ENCODE results near the gene SLC40A1.

SLC40A1 gene

DNA sequence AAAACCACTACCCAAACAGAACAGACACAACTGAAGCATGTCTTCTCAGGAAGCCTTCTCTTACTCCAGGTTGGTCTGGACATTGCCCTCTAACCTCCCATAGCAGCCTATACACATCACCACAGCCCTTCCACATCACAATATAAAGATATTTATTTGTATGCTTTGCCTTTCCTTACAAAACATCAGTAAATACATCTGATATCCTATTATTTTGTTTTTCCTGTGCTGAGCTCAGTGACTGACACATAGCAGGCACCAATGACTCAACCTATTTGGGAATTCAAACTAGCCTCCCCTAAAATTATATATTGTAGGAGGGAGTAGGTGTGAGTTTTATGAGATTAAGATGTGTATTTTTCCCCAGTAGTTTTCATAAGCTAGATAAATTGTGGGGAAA is 28.8 kb downstream of the SLC40A1 start:
- no peak overlapping the region for H3K9ac ChIP-seq (ENCODE audit: low read depth, low read length, poor library complexity, severe bottlenecking)
- H4K20me1 ChIP-seq (ENCODE audit: insufficient read depth, low read length, poor library complexity, severe bottlenecking): no peaks in the 10 kb centered on the region
- H3K4me3 ChIP-seq (ENCODE audit: low read length, poor library complexity, severe bottlenecking): no peak overlapping the region
- H3K79me2 ChIP-seq (ENCODE audit: insufficient read depth, low read length): no peaks in the 10 kb centered on the region
- H3K9me3 ChIP-seq (ENCODE audit: insufficient read depth, low read depth, low read length): no peaks in the 10 kb centered on the region
- no peaks in the 10 kb centered on the region for H3F3A ChIP-seq (ENCODE audit: low read depth)
- no peak overlapping the region for H3K4me2 ChIP-seq (ENCODE audit: low read depth, low read length, poor library complexity, severe bottlenecking)
- peaks cover 16% of the 10 kb centered on the region for H3K4me1 ChIP-seq (ENCODE audit: insufficient read depth, low read length, poor library complexity, severe bottlenecking)
- no peaks in the 10 kb centered on the region for H3K27me3 ChIP-seq (ENCODE audit: insufficient read depth, low read length, poor library complexity, severe bottlenecking)
- no peaks in the 10 kb centered on the region for H3K36me3 ChIP-seq (ENCODE audit: insufficient read depth, low read length)
- H3K9me2 ChIP-seq (replicated peaks; ENCODE audit: low read depth, low read length): no peaks in the 10 kb centered on the region
- no peak overlapping the region for H2AFZ ChIP-seq (ENCODE audit: low read length)
- TF ChIP-seq EZH2phosphoT487 (IDR thresholded peaks at IDR 0.05; ENCODE audit: borderline replicate concordance) (no peak), CTCF (conservative IDR thresholded peaks at IDR 0.05; ENCODE audit: low read length) (no peak)

DNA sequence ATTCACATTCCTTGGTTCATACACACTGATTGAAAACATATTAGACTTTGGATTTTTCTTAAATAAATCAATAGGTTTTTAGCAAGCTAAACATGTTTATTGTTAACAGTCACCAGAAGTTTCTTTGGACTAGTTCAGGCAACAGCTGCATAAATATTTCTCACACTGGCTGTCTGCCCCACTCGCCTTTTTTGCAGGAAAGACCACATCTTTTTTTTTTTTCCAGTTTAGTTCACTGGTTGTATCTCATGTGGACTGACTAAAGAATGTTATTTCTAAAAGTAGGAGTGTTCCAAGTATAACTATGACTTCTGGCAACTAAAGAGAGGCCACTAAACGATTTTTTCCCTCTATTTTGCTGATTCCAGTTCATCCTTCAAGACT is 31.1 kb downstream of the SLC40A1 start:
- Histone ChIP-seq H3F3A (ENCODE audit: low read depth) (no peaks in the 10 kb centered on the region), H3K9me3 (ENCODE audit: insufficient read depth, low read depth, low read length) (no peaks in the 10 kb centered on the region), H3K4me3 (ENCODE audit: low read length, poor library complexity, severe bottlenecking) (no peak overlapping the region), H3K36me3 (ENCODE audit: insufficient read depth, low read length) (no peaks in the 10 kb centered on the region), H4K20me1 (ENCODE audit: insufficient read depth, low read length, poor library complexity, severe bottlenecking) (no peaks in the 10 kb centered on the region), H2AFZ (ENCODE audit: low read length) (no peak overlapping the region), H3K4me2 (ENCODE audit: low read depth, low read length, poor library complexity, severe bottlenecking) (no peak overlapping the region), H3K9ac (ENCODE audit: low read depth, low read length, poor library complexity, severe bottlenecking) (no peak overlapping the region), H3K9me2 (replicated peaks; ENCODE audit: low read depth, low read length) (no peaks in the 10 kb centered on the region), H3K4me1 (ENCODE audit: insufficient read depth, low read length, poor library complexity, severe bottlenecking) (peaks cover 8% of the 10 kb centered on the region), H3K79me2 (ENCODE audit: insufficient read depth, low read length) (no peaks in the 10 kb centered on the region), H3K27me3 (ENCODE audit: insufficient read depth, low read length, poor library complexity, severe bottlenecking) (no peaks in the 10 kb centered on the region)
- no peak for TF ChIP-seq EZH2phosphoT487 (IDR thresholded peaks at IDR 0.05; ENCODE audit: borderline replicate concordance)
- TF ChIP-seq CTCF (conservative IDR thresholded peaks at IDR 0.05; ENCODE audit: low read length): no peak

GRCh38 chr2:189548666-189549448 is 31.7 kb downstream of the SLC40A1 start:
- Histone ChIP-seq H3K4me3 (ENCODE audit: low read length, poor library complexity, severe bottlenecking) (no peak overlapping the region), H3K9ac (ENCODE audit: low read depth, low read length, poor library complexity, severe bottlenecking) (no peak overlapping the region), H3K36me3 (ENCODE audit: insufficient read depth, low read length) (no peaks in the 10 kb centered on the region), H4K20me1 (ENCODE audit: insufficient read depth, low read length, poor library complexity, severe bottlenecking) (no peaks in the 10 kb centered on the region), H3K9me3 (ENCODE audit: insufficient read depth, low read depth, low read length) (no peaks in the 10 kb centered on the region), H3K27me3 (ENCODE audit: insufficient read depth, low read length, poor library complexity, severe bottlenecking) (no peaks in the 10 kb centered on the region), H2AFZ (ENCODE audit: low read length) (no peak overlapping the region), H3K4me2 (ENCODE audit: low read depth, low read length, poor library complexity, severe bottlenecking) (no peak overlapping the region), H3K79me2 (ENCODE audit: insufficient read depth, low read length) (no peaks in the 10 kb centered on the region), H3F3A (ENCODE audit: low read depth) (no peaks in the 10 kb centered on the region), H3K4me1 (ENCODE audit: insufficient read depth, low read length, poor library complexity, severe bottlenecking) (peaks cover 8% of the 10 kb centered on the region), H3K9me2 (replicated peaks; ENCODE audit: low read depth, low read length) (no peaks in the 10 kb centered on the region)
- TF ChIP-seq EZH2phosphoT487 (IDR thresholded peaks at IDR 0.05; ENCODE audit: borderline replicate concordance) (no peak), CTCF (conservative IDR thresholded peaks at IDR 0.05; ENCODE audit: low read length) (no peak)
